ENCODE measurements around the gene GAL3ST2.
A peak's percentile ranks its signal among the peaks of the same experiment; 100 is the strongest.

Gene GAL3ST2

GRCh38 chr2:241841181-241842066 is 64.8 kb downstream of the GAL3ST2 start:
- Histone ChIP-seq H3K36me3 (ENCODE audit: low read depth) (no peaks in the 10 kb centered on the region), H3K4me1 (ENCODE audit: insufficient read depth, poor library complexity, severe bottlenecking) (no peaks in the 10 kb centered on the region), H3K27me3 (ENCODE audit: insufficient read depth, poor library complexity, severe bottlenecking) (peaks cover 16% of the 10 kb centered on the region), H3K4me3 (ENCODE audit: severe bottlenecking) (no peak overlapping the region), H3K27ac (ENCODE audit: poor library complexity, severe bottlenecking) (no peak overlapping the region), H3K9me3 (ENCODE audit: severe bottlenecking) (no peaks in the 10 kb centered on the region)
- DNase-seq (ENCODE audit: low spot score) (no peak), ATAC-seq (ENCODE audit: low read depth) (no peak)
- TF ChIP-seq CTCF (IDR thresholded peaks at IDR 0.05; ENCODE audit: poor library complexity, severe bottlenecking): no peak

- Histone ChIP-seq H3K4me1 (ENCODE audit: insufficient read depth, poor library complexity, severe bottlenecking) (no peaks in the 10 kb centered on the region), H3K36me3 (ENCODE audit: low read depth) (no peaks in the 10 kb centered on the region), H3K27me3 (ENCODE audit: insufficient read depth, poor library complexity, severe bottlenecking) (peaks cover 16% of the 10 kb centered on the region), H3K9me3 (ENCODE audit: severe bottlenecking) (no peaks in the 10 kb centered on the region), H3K27ac (ENCODE audit: poor library complexity, severe bottlenecking) (no peak overlapping the region), H3K4me3 (ENCODE audit: severe bottlenecking) (no peak overlapping the region)
- ATAC-seq (ENCODE audit: low read depth): no peak
- TF ChIP-seq CTCF (IDR thresholded peaks at IDR 0.05; ENCODE audit: poor library complexity, severe bottlenecking): no peak
- no peak for DNase-seq (ENCODE audit: low spot score)
Measured at GRCh38 chr2:241842067-241842415, 65.4 kb downstream of the GAL3ST2 start.

GRCh38 chr2:241842620-241843211 is 66.1 kb downstream of the GAL3ST2 start:
- H3K4me3 ChIP-seq (ENCODE audit: severe bottlenecking): no peak overlapping the region
- H3K9me3 ChIP-seq (ENCODE audit: severe bottlenecking): no peaks in the 10 kb centered on the region
- no peak for TF ChIP-seq CTCF (IDR thresholded peaks at IDR 0.05; ENCODE audit: poor library complexity, severe bottlenecking)
- H3K36me3 ChIP-seq (ENCODE audit: low read depth): no peaks in the 10 kb centered on the region
- peaks cover 16% of the 10 kb centered on the region for H3K27me3 ChIP-seq (ENCODE audit: insufficient read depth, poor library complexity, severe bottlenecking)
- no peak overlapping the region for H3K27ac ChIP-seq (ENCODE audit: poor library complexity, severe bottlenecking)
- DNase-seq (ENCODE audit: low spot score) (peak; percentile 53), ATAC-seq (ENCODE audit: low read depth) (no peak)
- H3K4me1 ChIP-seq (ENCODE audit: insufficient read depth, poor library complexity, severe bottlenecking): no peaks in the 10 kb centered on the region

- H3K27me3 ChIP-seq (ENCODE audit: insufficient read depth, poor library complexity, severe bottlenecking): peaks cover 16% of the 10 kb centered on the region
- ATAC-seq (ENCODE audit: low read depth) (no peak), DNase-seq (ENCODE audit: low spot score) (no peak)
- H3K36me3 ChIP-seq (ENCODE audit: low read depth): no peaks in the 10 kb centered on the region
- no peak overlapping the region for H3K27ac ChIP-seq (ENCODE audit: poor library complexity, severe bottlenecking)
- no peak overlapping the region for H3K4me3 ChIP-seq (ENCODE audit: severe bottlenecking)
- no peaks in the 10 kb centered on the region for H3K4me1 ChIP-seq (ENCODE audit: insufficient read depth, poor library complexity, severe bottlenecking)
- no peaks in the 10 kb centered on the region for H3K9me3 ChIP-seq (ENCODE audit: severe bottlenecking)
- TF ChIP-seq CTCF (IDR thresholded peaks at IDR 0.05; ENCODE audit: poor library complexity, severe bottlenecking): no peak
Measured at GRCh38 chr2:241843321-241844065, 66.9 kb downstream of the GAL3ST2 start.
